Occipital lobe (tissue), 2 donors: ENCODE results near the gene SPDYE17. TPM values are rescaled to one million over a fixed set of nuclear protein-coding genes. Genes with fewer than 3 reads are reported as not detected.
"Not testable (repeated sequence)": the region's sequence is repeated elsewhere in the genome, so short reads cannot be mapped to it uniquely, and the experiment has no call there.

Experiments used
- DNase-seq: peaks from one replicate; lab custom pipeline; 2025; lab: John Stamatoyannopoulos, UW
- total RNA-seq: library from RNA; depleted of rRNA; stranded (reverse); fragments of >200 nt; gene quantifications from one replicate; pipeline ENCODE4 v1.2.3, GENCODE V29; 2014

The SPDYE17 gene
- total RNA-seq, 1 donor from 2014 or later = not detected

GRCh38 chr7:76998764-76999450 lies 33.3 kb downstream of the SPDYE17 start:
- DNase-seq = not testable (repeated sequence)

- no peak for DNase-seq
These were observed 33.9 kb downstream of the SPDYE17 start for GRCh38 chr7:76998285-76998589.

DNA sequence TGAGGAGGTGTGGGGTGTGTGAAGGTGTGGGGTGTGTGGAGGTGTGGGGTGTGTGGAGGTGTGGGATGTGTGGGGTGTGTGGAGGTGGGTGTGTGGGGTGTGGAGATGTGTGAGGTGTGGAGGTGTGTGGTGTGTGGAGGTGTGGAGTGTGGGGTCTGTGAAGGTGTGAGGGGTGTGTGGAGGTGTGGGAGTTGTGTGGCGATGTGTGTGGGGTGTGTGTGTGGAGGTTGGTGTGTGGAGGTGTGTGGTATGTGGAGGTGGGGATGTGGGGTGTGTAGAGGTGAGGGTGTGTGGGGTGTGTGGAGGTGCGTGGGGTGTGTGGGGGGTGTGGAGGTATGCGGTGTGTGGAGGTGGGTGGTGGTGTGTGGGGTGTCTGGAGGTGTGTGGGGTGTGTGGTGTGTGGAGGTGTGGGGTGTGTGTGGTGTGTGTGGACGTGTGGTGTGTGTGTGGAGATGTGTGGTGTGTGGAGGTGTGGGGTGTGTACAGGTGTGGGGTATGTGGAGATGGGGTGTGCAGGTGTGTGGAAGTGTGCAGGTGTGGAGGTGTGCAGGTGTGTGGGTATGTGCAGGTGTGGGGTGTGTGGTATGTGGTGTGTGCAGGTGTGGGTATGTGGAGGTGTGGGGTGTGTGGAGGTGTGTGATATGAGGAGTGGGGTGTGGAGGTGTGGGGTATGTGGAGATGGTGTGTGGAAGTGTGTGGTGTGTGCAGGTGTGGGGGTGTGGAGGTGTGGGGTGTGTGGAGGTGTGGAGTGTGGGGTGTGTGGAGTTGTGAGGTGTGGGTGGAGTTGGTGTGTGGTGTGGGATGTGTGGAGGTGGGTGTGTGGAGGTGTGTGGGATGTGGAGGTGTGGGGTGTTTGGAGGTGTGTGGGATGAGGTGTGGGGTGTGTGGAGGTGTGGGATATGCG lies 34.5 kb downstream of the SPDYE17 start:
- no peak for DNase-seq

DNA sequence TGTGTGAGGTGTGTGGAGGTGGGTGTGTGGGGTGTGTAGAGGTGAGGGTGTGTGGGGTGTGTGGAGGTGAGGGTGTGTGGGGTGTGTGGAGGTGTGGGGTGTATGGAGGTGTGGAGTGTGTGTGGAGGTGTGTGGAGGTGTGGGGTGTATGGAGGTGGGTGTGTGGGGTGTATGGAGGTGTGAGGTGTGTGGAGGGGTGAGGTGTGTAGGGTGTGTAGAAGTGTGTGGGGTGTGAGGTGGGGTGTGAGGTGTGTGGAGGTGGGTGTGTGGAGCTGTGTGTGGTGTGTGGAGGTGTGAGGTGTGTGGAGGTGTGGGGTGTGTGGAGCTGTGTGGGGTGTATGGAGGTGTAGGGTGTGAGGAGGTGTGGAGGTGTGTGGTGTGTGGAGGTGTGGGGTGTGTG lies 35.2 kb downstream of the SPDYE17 start:
- DNase-seq = not testable (repeated sequence)

GRCh38 chr7:76994286-76994685 lies 37.9 kb downstream of the SPDYE17 start:
- DNase-seq = not testable (repeated sequence)

DNA sequence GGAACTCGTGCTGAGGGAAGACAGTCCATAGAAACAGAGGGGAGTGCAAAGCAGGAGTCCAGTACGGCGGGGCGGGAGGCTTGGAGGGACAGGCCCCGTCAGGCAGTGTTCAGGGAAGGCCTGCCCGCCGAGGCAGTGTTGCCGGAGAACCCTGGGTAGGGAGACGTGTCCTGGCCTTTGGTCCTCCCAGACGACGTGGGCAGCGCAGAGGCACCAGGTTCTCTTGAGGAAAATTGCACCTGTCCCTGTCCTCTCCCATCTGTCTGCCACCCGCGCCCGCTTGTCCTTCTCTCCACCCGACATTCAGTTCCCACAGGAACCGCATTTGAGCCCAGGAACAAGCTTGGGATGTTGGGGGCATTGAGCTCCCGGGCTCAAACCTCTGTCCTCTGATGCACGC lies 38.3 kb downstream of the SPDYE17 start:
- DNase-seq = not testable (repeated sequence)

- DNase-seq = not testable (repeated sequence)
These were observed 39.3 kb downstream of the SPDYE17 start for GRCh38 chr7:76992871-76993270.

GRCh38 chr7:76992204-76992603 lies 40.0 kb downstream of the SPDYE17 start:
- DNase-seq = not testable (repeated sequence)

DNA sequence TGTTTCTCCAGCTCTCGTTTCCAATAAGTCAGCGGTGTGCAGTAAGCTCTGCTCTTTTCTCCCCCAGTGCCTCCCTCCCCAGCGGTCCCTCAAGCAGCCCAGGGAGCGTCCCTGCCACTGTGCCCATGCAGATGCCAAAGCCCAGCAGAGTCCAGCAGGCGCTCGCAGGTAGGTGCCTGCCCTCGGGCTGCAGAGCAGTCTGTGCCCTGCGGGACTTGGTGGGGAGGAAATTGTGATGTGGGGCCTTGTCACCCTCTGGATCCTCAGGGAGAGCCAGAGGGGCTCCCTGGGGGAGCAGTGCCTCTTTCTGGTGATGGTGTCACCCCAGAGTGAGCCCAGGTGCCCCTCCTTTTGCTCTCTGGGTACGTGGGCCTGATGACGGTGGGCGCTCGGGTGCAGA lies 42.0 kb downstream of the SPDYE17 start:
- not testable (repeated sequence) for DNase-seq

- DNase-seq = not testable (repeated sequence)
These were observed 46.0 kb downstream of the SPDYE17 start for GRCh38 chr7:76985924-76986717.

GRCh38 chr7:76984784-76985136 lies 47.4 kb downstream of the SPDYE17 start:
- not testable (repeated sequence) for DNase-seq

DNA sequence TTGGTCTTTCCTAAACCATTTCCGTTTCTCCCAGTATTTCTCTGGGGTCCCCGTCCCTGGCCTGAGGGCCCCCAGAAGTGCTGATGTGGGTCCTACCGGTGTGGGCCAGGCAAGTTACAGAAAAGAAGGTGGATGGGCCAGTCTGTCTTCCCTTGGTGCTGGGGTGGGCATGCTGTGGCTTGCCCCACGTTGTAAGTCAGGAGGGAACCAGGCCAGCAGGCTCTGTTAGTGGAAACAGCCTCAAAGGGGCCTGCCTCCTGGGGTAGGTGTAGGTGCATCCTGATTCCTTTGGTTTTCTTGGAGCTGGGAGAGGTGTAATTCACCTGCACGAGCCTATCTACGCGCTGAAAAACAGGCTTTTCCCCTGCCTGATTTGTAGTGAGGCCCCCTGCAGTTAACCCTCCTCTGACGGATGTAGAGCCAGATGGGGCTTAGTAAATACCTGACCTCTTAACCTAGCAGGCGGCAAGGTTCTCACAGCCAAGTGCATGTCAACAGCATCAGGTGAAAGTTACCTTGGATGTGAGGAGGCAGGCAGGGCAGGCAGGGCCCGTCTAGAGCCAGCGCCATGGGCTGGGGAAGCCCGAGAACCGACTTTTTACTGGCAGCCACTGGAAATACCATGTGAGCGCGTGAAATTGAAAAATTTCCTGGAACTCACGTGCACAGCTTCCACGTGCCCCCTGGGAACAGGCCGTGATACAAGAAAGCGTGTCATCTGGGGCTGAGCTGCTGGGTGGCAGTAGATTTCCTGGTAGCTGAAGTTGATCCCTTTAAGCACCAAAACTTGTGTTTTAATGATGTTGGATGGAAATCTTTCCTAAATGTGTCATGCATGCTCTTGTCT lies 48.0 kb downstream of the SPDYE17 start:
- not testable (repeated sequence) for DNase-seq

DNA sequence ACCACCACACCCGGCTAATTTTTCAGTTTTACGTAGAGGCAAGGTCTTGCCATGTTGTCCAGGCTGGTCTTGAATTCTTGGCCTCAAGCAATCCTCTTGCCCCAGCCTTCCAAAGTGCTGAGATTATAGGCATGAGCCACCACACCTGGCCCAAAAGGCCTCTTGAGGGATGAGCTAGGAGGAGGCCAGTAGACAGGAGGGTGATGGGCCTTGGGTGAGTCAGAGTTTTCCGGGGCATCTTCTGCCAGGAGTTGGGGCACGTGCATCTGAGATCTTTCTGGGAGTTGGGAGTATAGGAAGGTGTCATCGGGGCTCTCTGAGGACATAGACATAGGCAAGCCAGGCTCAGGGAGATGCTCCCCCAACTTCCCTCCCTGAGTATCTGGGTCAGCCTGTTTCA lies 48.8 kb downstream of the SPDYE17 start:
- not testable (repeated sequence) for DNase-seq

DNA sequence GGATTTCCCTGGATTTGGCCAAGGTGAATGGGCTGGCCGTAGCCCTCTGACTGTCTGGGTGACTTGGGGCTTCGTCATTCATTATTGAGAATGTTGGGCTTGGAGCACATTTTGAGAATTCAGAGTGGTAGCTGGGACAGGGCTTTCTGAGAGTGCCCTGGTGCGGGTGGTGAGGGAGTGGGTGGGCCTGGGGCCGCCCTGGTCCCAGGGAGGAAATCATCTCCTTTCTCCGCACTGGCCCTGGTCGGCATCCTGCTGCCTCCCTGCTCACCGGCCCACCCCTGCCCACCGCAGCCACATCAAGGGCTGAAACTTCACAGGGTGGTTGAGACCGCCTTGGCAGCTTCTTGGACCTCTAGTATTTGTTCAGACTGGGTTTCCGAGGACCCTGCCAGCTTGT lies 49.7 kb downstream of the SPDYE17 start:
- DNase-seq = not testable (repeated sequence)

DNA sequence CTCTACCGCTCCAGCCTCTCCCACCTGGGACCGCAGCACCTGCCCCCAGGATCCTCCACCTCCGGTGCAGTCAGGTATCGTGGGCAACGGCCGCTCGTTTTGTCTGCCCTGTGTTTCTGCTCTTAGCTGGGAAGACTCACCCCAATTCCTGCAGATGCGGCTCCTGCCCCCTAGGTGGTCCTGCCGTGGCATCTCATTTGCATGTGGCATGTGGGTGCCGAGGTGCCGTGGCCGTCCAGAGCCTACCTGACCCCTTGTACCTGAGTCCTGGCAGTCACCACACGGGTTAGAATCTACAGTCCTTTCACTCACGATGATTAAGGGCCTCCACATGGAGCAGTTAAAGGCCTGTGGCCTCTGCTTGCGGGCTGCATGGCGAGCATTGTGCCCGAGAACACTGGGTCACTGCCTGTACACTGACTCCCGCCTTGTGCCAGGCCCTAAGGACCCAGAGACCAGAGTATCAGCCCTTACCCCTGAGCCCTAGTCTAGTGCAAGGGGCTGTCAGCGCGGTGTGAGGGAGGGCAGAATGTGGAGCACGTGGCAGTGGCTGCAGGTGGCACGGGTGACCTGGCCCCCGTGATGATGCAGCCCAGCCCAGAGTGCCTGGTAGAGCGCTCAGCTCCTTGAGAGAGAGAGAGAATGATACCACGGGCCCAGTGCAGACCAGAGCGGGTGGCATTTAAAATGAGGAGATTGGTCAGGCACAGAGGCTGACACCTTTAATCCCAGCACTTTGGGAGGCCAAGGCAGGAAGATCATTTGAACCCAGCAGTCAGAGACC lies 50.8 kb downstream of the SPDYE17 start:
- DNase-seq = not testable (repeated sequence)

DNA sequence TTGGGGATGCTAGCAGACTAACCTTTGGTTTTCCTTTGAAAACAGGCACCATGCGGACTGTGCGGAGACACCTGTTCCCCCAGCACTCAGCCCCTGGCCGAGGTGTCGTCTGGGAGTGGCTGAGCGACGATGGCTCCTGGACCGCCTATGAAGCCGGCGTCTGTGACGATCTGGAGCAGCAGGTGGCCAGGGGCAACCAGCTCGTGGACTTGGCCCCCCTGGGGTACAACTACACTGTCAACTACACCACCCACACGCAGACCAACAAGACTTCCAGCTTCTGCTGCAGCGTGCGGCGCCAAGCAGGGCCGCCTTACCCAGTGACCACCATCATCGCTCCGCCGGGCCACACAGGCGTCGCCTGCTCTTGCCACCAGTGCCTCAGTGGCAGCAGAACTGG lies 51.6 kb downstream of the SPDYE17 start:
- not testable (repeated sequence) for DNase-seq

DNA sequence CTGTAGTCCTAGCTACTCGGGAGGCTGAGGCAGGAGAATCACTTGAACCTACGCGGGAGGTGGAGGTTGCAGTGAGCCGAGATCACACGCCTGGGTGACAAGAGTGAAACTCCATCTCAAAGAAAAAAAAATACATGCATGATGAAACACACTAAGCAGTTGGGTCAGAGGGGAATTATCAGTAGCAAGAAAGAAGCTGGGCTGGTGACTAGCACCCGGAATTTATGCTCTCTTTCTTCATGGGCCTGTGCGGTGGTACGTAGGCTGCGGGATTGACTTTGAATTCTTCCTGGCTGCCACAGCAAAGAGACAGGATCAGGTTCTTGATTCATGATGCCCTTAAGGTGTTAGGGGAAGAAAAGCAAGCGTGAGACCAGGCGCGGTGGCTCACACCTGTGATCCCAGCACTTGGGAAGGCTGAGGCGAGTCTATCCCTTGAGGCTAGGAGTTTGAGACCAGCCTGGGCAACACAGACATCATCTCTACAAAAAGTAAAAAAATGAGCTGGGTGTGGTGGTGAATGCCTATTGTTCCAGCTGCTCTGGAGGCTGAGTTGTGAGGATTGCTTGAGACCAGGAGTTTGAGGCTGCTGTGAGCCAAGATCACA lies 54.3 kb downstream of the SPDYE17 start:
- DNase-seq = not testable (repeated sequence)

DNA sequence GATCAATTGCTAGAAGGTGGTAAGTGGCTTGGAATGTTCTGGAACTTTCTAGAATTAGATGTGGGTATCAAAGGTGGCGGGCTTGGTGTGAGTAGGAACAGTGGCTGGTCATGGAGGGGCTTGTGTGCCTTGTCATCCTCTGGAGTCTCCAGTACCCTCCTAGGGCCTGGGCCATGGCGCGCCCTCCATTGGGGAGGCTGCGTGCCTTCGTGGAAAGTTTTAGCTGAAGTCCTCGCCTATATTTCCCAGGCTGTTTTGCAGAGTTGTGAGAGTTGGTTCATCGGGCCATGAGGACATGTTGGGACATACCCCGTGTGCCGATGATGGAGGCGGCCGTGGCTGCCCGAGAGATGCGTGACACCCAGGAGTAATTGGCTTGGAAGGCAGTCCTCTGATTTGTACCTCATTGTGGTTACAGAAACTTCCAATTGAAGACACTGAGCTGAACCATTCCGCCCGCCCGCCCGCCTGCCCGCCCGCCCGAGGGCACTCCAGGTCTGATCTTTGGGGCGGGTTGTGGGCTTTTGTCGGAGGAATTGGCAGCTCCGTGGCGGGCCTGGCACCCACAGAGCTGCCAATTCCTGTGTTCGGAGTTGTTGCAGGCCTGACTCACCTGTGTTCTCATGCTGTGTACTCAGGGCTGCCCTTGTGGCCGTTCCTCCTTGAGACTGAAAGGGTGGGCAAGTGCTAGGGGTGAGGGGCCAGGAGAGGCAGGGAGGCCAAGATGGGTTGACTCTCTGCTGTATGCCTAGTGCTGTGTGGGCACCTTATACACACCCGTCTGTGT lies 57.2 kb downstream of the SPDYE17 start:
- not testable (repeated sequence) for DNase-seq

DNA sequence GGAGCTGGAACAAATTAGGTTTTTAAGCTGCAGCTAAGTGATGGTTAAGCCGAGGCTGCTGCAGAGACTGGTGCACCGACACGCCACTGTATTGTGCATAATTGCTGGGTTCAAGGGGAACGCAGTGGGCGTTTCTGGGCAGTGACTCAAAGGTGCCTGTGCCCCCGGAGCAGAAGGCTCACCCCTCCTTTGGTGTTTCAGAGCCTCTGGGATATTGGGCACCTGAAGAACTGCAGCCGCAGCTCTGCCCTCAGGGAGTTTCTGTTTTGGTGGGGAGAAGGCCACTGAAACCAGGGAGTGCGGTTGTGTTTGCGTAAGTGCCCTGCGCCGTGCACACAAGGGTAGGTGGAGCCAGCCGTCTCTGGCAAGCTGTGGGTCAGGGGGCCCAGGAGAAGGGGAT lies 57.8 kb downstream of the SPDYE17 start:
- DNase-seq = not testable (repeated sequence)
